CMK (cell line): Measurements from ENCODE around the gene CHI3L2.

Experiments
- DNase-seq: peaks from one replicate; pipeline ENCODE4 v3.0.0-alpha.2; 2010; ENCODE audit warnings: low read depth

CHI3L2 gene

DNA sequence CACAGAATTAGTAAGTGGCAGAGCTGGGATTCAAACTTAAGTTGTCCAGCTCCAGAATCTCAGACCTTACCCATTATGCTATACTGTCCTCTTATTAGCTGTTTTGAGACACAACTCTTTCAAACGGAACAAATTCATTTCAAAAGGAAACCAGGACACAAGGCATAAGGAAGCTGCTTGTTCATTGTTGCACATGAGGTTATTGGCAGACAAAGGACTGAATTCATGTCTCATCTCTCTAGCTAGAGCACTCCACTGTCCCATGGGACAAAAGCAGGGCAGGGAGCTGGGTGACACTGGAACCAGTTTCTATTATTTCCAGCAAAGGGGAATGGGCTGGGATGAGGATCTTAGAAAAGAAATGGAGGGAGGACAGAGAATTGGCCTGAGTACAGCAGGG, 26.4 kb downstream of the CHI3L2 start:
- no peak for DNase-seq

DNA sequence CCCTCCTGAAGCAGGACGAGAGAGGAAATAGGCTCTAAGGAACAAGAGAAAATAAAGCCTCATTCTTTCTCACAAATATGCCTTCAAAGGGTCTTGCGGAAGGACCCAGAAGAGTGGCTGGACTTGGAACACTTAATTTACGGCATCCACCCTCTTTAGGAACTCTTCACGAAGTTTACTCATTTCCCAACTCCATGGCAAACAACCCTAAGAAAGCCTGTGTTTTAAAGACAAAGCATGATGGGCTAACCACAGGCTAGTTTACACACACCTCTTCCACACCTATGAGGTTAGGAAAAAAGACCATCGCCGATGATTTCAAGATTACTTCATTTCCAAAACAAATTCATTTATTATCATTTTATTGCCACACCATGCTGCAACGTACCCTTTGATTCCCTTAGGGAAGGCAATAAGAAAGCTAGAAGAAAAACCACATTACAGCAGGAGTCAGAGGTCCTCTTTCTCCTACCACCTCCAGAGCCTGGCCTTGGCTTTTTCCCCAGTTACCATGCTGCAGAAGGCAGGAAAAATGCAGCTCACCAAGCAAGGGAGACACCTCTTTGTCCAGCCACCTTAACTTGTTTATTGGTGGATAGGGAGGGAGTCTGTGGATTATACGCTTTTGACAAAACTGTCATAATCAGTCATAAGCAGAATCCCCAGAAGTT, 29.6 kb downstream of the CHI3L2 start:
- DNase-seq = no peak

DNA sequence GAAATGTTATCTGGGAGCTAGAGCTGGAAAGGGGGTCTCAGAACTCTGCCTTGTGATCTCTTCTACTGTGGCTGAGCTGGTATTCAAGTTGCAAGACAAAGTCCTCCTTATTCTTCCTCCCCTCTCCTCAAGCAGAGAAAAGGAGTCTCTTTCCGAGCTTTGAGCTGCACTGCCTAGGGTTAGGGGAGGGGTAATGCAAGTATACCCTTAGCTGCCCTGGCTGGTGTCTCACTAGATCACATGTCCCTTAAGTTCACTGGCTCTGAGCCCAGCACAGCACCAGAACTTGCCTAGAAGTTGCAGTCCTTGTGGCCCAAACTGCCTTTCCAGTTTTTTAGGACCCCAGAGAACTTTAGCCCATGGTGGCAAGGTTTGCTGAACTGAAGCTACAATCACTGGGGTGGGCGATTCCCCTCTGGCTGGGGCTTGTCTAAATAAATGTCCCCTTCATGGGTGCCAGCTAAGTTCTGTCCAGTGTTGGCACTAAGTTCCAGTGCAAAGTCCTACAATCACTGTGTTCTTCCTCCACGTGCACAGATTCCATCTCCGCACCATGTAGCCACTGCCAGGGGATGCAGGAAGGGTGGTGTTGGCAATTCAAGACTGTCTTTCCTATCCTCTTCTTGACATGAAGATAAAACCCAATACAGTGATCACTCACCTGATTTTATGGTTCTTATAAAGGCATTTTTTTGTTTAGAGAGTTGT, 40.4 kb downstream of the CHI3L2 start:
- no peak for DNase-seq

DNA sequence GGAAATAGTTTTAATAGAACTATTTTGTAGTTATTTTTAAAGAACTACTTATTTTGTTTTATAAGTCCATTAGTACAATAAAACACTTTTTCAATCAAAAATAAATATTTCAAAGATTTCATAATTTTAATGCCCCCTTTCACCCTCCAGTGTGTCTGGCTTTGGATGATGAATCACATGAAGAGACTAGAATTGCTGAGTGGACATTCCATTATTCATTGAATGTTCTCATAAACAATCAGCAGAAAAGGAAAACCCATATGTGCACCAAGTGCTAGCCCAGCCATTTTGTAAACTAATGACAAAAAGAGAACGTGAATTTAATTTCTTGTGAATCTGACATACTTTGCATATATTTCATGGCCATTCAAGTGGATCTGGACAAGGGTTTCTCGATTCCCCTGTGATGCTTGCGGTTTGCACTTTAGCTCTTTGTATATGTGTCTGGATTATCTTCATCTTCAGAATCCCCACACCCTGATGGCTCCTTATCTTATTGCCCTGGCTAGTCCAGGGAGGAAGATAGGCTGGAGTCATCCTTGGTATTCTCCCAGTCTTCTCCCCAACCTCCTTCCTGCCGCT, 42.4 kb downstream of the CHI3L2 start:
- no peak for DNase-seq

DNA sequence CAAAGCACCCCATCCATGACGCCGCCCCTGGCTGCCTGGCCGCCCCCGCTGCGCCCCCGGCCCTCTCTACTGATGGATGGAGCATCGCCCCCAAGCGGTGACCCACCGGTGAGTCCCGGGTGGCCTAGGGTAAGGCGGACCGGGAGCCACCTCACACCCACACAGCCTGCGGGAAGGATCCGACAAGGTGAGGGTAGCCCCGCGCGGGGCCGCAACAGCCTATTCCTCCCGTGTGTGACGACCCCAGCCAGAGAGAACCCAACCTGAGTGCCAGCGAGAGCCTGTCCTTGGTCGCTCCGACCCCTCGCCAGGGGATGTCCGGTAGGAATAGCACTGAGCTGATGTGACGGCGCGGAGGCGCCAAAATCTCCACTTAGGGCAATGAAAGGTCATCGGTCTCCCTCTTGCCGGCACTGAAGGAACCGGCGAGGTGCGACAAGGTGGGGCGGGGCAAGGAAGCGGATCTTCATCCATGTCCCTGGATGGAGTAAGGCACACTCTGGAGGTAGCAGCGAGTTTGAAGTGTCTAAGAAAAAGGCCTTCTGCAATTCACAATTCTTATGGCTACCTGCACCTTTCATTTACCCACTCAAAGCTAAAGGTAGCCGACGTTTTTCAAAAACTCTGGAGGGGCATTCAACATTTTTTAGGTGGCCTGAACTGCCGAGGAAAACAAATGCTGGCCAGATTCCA, 43.4 kb downstream of the CHI3L2 start:
- DNase-seq = no peak

DNA sequence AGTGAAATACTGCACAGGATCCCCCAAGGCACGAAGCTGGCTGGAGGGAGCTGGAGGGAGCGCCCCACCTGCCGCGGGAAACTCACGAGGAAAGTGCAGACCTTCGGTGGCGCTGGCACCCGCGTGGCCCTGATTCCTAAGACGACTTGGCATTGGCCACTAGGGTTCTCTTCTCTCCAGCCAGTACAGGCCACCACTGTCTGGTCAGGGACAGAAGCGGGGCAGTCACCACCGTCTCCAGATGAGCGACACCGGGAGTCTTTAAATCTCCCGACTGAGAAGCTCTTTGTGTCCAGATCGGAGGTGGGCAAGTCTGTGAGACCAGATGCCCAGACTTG, 43.9 kb downstream of the CHI3L2 start:
- no peak for DNase-seq

DNA sequence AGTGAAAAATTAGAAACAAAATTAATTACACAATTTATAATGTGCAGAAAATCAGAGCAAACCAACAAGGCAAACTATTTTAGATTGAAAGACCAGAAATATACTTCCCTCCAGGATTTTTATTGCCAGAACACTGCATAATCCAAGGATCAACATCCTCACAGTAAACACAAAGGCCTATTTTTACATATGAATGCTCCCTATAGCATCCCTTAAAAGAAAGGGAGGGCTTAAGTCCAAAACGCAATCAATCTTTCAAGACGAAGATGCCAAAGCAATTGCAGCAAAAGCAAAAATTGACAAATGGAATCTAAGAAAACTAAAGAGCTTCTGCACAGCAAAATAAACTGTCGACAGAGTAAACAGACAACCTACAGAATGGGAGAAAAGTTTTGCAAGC, 44.6 kb downstream of the CHI3L2 start:
- DNase-seq = no peak

DNA sequence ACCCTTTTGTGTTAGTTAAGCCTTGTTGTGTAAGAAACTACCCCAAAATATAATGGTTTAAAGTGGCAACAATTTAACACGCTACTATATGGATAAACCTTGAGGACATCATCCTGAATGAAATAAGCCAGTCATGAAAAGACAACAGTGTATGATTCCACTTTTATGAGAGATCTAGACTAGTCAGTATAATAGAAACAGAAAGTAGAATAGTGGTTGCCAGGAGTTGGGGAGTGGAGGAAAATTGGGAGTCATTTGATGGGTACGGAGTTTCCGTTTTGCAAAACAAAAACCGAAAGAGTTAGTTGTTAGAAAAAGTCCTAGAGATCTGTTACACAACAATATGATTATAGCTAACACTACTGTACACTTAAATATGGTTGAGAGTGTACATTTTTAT, 47.1 kb downstream of the CHI3L2 start:
- no peak for DNase-seq

DNA sequence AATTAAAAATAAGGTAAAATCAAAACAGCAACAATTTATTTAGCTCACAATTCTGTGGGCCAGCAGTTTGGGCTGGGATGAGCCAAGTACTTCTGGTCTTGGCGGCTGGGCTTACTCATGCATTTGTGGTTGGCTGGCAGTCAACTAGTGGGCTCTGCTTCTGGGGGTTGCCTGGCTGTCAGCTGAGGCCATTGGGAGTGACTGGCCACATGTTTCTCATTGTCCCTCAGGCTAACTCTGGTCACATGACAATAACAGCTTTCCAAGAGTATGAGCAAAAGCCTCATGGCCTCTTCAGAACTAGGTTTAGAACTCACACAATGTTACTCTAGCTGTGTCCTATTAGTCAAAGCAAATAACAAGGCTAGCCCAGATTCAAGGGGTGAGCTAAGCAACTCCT, 47.6 kb downstream of the CHI3L2 start:
- no peak for DNase-seq

DNA sequence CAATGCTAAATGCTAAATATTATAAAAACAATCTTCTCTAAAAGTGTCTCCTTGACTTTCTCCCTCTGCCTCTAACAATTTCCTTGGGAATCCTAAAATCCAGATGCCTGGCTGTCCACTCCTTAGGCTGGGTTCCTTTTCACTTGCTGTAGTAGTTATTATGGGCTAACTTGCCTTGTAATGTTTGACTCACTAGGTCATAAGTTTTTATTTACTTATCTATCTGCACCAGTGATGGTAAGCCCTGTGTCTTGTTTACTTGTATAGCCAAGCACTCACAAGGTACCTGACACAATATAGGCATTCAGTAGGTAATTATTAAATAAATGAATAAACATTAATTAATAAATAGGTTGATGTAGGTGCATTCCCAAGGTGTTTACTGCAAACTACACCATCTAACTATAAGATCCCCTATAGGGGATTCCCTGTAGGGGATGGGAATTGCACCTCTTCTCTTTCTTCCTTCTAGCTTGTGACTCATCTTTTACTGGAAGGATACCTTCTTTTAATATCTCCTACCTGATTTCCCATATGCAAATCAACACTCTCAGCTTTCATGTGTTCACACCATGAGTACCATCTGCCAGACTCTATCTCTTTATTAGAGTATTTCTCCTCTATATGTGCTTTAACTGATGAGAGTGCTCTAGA, 48.4 kb downstream of the CHI3L2 start:
- DNase-seq = no peak

DNA sequence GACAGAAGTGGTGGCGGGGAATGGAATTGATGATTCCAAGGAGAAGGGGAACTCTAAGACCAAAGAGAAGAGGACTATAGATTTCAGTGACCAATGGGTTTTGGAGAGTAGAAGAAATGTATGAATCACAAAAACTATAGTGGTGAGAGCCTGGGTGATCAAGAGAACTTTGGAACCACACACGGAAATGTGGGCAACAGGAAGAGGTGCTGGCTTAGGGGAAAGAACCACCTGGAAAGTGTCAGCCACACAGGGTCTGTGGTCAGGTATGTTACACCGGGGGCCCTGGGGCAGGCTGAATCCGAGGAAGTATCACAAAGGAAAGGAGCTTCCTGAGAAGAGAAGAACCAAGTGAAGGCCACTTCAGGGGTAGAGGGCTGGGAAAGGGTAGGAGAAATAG, 51.6 kb downstream of the CHI3L2 start:
- no peak for DNase-seq

DNA sequence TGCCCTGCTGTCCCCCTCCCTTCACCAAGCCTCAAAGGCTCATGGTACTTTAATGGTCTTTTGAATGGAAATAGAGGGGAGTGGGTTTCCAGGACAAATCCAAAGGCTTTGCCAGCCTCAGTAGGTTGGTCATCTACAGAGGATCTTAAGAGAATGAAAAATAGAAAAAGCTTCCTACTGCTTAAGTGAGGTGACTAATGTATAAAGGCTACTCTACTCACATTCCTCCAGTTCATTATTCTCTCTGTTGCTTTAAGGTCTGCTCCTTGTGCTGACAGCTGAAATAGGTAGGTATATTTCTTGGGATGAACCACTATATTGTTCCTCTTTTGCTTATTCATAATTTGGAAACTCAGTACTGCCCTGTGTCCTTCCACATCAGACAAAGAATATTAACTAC, 52.8 kb downstream of the CHI3L2 start:
- DNase-seq = no peak

DNA sequence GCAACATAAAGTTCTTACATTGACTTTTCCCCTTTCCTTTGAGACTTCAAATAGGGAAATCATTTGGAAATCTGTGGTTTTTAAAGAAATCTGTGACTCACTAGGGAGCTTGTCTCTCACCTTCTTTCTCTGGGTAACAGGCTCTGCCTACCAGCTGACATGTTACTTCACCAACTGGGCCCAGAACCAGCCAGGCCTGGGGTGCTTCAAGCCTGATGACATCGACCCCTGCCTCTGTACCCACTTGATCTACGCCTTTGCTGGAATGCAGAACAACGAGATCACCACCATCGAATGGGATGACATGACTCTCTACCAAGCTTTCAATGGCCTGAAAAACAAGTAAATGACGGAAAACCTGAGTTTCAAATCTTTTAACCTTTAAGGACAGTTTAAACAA, 53.9 kb downstream of the CHI3L2 start:
- no peak for DNase-seq

DNA sequence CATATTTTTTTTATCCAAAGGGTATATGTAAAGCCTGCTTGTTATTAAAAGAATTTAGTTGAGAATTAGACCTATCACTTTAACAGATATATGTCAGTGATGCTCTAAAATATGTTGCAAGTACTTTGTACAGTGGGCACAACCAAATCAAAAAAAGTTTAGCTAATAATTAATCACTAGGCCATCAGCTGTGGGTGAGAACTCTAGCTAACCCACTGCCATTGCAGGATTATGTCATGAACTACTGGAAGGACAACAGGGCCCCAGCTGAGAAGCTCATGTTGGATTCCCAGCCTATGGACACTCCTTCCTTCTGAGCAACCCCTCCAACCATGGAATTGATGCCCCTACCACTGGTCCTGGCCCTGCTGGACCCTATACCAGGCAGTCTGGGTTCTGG, 56.3 kb downstream of the CHI3L2 start:
- DNase-seq = no peak

DNA sequence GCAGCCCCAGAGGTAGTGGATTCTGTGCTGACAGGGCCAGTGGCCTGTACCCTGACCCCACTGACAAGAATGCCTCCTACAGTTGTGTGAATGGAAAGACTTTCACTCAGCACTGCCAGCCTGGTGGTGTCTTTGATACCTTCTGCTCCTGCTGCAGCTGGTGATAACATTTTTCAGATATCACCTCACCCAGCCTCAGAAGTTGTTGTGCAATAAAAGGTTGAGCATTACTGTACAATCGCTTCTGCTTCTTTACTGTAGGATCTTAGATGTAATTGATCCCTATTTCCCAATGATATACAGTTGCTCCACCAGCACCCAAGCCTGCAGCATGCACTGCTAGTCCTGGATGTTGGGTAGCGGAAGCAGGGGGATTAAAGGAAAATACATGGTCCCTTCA, 58.4 kb downstream of the CHI3L2 start:
- DNase-seq = no peak

DNA sequence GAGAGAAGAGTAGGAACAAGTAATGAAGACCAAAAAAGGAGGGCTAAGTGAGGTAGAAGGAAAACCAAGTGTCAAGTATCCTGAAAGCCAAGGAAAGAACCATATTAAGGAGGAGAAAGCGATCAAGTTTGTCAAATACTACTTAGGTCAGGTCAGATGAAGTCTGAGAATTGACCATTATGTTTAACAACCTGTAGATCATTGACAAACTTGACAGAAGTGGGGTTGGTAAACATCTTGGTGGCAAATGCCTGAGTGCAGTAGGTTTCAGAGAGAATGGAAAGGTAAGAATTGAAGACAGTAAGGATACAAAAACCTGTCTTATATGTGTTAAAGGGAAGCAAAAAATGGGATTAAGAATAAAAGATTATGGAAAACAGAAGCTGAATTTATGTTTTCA, 59.4 kb downstream of the CHI3L2 start:
- DNase-seq = no peak

DNA sequence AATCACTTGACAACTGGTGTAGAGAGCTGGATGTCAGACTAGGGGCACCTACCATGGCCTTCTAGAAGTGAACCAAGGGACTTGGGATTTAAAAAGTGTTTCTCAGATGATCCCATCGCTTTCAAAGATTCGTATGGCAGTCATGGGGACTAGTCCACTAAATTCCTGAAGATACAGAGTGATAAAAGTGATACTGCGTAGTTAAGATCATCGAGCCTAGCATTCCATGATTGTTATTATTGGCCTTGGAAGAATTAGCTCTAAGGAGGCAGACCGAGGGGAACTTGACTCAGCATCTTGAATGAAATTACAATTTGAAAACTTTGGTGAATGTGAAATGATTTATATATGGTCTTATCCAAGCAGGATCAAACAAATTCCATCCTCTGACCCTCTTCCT, 61.9 kb downstream of the CHI3L2 start:
- no peak for DNase-seq

DNA sequence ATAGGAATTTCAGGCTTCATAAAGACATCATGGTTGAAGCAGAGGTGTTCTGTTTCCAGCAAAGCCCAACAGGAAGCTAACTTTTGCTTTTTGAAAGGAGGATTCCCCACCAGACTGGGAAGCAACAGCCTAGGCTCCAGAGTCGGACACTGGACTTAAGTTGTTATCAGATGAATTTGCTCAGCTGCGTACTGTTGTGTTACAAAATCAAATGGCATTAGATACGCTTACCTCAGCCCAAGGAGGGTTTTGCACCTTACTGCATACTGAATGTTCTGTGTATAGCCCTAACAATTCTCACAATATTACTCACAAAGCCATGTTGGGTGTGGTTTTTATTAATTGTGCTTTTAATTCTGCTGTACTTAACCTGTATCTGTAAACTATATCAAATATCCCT, 62.6 kb downstream of the CHI3L2 start:
- no peak for DNase-seq

DNA sequence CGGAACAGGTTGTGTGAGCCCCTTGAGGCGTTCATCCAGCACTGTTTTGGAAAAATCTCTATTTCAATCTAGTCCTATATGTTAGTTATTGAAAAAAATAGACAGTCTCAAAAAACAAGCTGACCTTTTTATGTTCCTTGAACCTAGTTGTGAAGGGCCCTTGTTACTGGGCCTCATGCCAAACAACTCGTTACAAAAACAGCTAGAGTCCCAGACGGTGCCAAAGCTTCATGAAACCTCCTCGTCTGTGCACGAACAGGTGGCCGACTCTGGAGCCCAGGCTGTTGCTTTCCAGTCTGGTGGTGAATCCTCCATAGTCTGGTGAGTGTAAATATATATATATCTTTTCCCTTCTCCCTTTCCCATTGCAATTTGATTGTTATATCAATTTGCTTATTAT, 63.1 kb downstream of the CHI3L2 start, which contains the start of gene CHIA:
CHIA (plus strand) TSS at position 222 of the 400 bp plus-strand sequence. CDS start 19,617 bp downstream, outside the sequence.
- no peak for DNase-seq
